Neuronal stem cell (in vitro differentiated cells): ENCODE data around the gene EPM2A.
"Not testable (repeated sequence)": the region's sequence is repeated elsewhere in the genome, so short reads cannot be mapped to it uniquely, and the experiment has no call there.

Experiments
- DNase-seq: peaks from one replicate; pipeline ENCODE4 v3.0.0-alpha.2; 2013; ENCODE audit warnings: low spot score
- H2AFZ ChIP-seq: one replicate; pipeline ENCODE4 v1.6.1; 2013; ENCODE audit warnings: mild to moderate bottlenecking, low read length, inconsistent platforms
- H2AK5ac ChIP-seq: 2 replicates; pipeline ENCODE4 v1.6.1; 2013; ENCODE audit warnings: low read depth, mild to moderate bottlenecking, inconsistent platforms, low read length, moderate library complexity, mixed read lengths
- H2BK120ac ChIP-seq: 2 replicates; pipeline ENCODE4 v1.6.1; 2013; ENCODE audit warnings: low read depth, mild to moderate bottlenecking, inconsistent platforms, low read length, moderate library complexity, mixed read lengths
- H2BK12ac ChIP-seq: one replicate; pipeline ENCODE4 v1.6.1; 2013; ENCODE audit warnings: low read length, inconsistent platforms
- H2BK15ac ChIP-seq: 2 replicates; pipeline ENCODE4 v1.6.1; 2013; ENCODE audit warnings: mild to moderate bottlenecking, low read length, inconsistent platforms, mixed read lengths
- H2BK5ac ChIP-seq: one replicate; pipeline ENCODE4 v1.6.1; 2013; ENCODE audit warnings: inconsistent platforms, mild to moderate bottlenecking, low read length, moderate library complexity
- H3K14ac ChIP-seq: one replicate; pipeline ENCODE4 v1.6.1; 2013; ENCODE audit warnings: low read length, inconsistent platforms
- H3K18ac ChIP-seq: 2 replicates; pipeline ENCODE4 v1.6.1; 2013; ENCODE audit warnings: low read length, inconsistent platforms
- H3K23ac ChIP-seq: 2 replicates; pipeline ENCODE4 v1.6.1; 2013; ENCODE audit warnings: low read depth, mild to moderate bottlenecking, mixed read lengths, low read length, inconsistent platforms; ENCODE audit not compliant: poor library complexity
- H3K27ac ChIP-seq: replicated peaks from 3 replicates; pipeline ENCODE4 v1.5.1; 2013; ENCODE audit warnings: low read length, inconsistent platforms
- H3K27me3 ChIP-seq, 3 experiments: 2 replicates each; pipeline ENCODE4 v1.6.1; 2013; ENCODE audit warnings: low read length in 3 of 3, mild to moderate bottlenecking in 2 of 3, inconsistent platforms in 1 of 3, low read depth in 1 of 3, mixed read lengths in 1 of 3, moderate library complexity in 1 of 3; ENCODE audit not compliant: control insufficient read depth in 3 of 3, insufficient read depth in 3 of 3
- H3K36me3 ChIP-seq, 2 donors: replicated peaks in 1 of 2; 2 replicates each; pipeline ENCODE4 v1.6.1; 2013; ENCODE audit warnings: low read length in 2 of 2; ENCODE audit not compliant: control insufficient read depth in 2 of 2, insufficient read depth in 2 of 2
- H3K4ac ChIP-seq: 2 replicates; pipeline ENCODE4 v1.6.1; 2013; ENCODE audit warnings: inconsistent platforms, mild to moderate bottlenecking, low read length, moderate library complexity
- H3K4me1 ChIP-seq, 2 donors: 1 replicate in 1 of 2; 2 replicates in 1 of 2; pipeline ENCODE4 v1.6.1; 2013; ENCODE audit warnings: low read length in 2 of 2, low read depth in 1 of 2; ENCODE audit not compliant: control insufficient read depth in 2 of 2, insufficient read depth in 1 of 2
- H3K4me2 ChIP-seq: one replicate; pipeline ENCODE4 v1.6.1; 2013; ENCODE audit warnings: mild to moderate bottlenecking, low read length, inconsistent platforms; ENCODE audit not compliant: insufficient read depth, poor library complexity, severe bottlenecking
- H3K4me3 ChIP-seq, 2 donors: 2 replicates each; pipeline ENCODE4 v1.5.1; 2013; ENCODE audit warnings: low read length in 2 of 2, mild to moderate bottlenecking in 2 of 2, inconsistent platforms in 1 of 2, moderate library complexity in 1 of 2
- H3K79me1 ChIP-seq: one replicate; pipeline ENCODE4 v1.6.1; 2013; ENCODE audit warnings: low read depth, mild to moderate bottlenecking, inconsistent platforms, low read length, moderate library complexity
- H3K9ac ChIP-seq: one replicate; pipeline ENCODE4 v1.6.1; 2013; ENCODE audit warnings: mild to moderate bottlenecking, low read depth, low read length, inconsistent platforms; ENCODE audit not compliant: poor library complexity
- H3K9me3 ChIP-seq, 2 donors: replicated peaks in 1 of 2; 2 replicates each; pipeline versions ENCODE3 to v1.6.1; 2013; ENCODE audit warnings: low read length in 2 of 2, mild to moderate bottlenecking in 2 of 2, inconsistent platforms in 1 of 2, low read depth in 1 of 2, mixed read lengths in 1 of 2, moderate library complexity in 1 of 2; ENCODE audit not compliant: control insufficient read depth in 2 of 2, insufficient read depth in 1 of 2
- H4K8ac ChIP-seq: one replicate; pipeline ENCODE4 v1.6.1; 2013; ENCODE audit warnings: low read depth, mild to moderate bottlenecking, inconsistent platforms, low read length, moderate library complexity
- H4K91ac ChIP-seq: one replicate; pipeline ENCODE4 v1.6.1; 2013; ENCODE audit warnings: low read length, low read depth, mild to moderate bottlenecking, inconsistent platforms; ENCODE audit not compliant: poor library complexity
- WGBS, 2 donors: extraction: QIAGEN DNeasy Blood & Tissue Kit; methylation state at CpG; one replicate each; pipeline ENCODE4 v1.1.7; 2013; ENCODE audit warnings: missing lambda C conversion rate in 2 of 2, mixed read lengths in 1 of 2; ENCODE audit not compliant: insufficient read length in 2 of 2, insufficient replicate concordance in 1 of 2; ENCODE audit errors: extremely low coverage in 2 of 2; 5-methylcytosine and 5-hydroxymethylcytosine counted together

The EPM2A gene

GRCh38 chr6:145704143-145704781 is 31.1 kb downstream of the EPM2A start:
- no peak overlapping the region for H3K4ac ChIP-seq
- H2BK120ac ChIP-seq = no peak overlapping the region
- no CpG with 5 or more reads among the region's 3 CpGs for WGBS, 2 donors

DNA sequence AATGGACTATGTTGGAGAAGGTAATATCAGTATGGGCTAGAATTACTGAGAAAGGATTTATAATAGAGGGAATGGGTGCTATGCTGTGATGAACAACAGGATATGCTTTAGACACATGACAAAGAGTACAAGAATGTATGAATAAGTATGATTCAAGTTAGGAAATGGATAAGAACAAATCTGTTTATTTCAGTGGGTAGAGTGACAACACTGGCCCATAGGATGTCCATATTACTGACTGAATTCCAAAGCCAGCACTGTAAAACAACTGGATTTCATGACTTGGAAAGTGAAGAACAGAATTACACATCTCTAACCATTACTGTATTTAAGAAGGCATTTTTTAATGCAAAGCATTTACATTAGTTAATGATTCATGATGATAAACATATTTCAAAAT is 35.9 kb downstream of the EPM2A start:
- Histone ChIP-seq H2BK5ac (no peak overlapping the region), H3K4me3 (no peak overlapping the region), H2BK12ac (no peak overlapping the region), H2BK15ac (no peak overlapping the region), H3K4ac (no peak overlapping the region), H3K4me2 (no peak overlapping the region), H3K14ac (no peak overlapping the region), H3K79me1 (no peaks in the 10 kb centered on the region), H4K91ac (no peak overlapping the region), H2AK5ac (no peak overlapping the region), H2AFZ (no peak overlapping the region), H4K8ac (no peak overlapping the region), H3K9me3 (no peaks in the 10 kb centered on the region), H3K36me3 (no peaks in the 10 kb centered on the region), H3K23ac (no peak overlapping the region), H3K4me1 (peaks cover 0 to 3% of the 10 kb centered on the region in 2 donors), H3K27ac (no peak overlapping the region), H3K18ac (no peak overlapping the region), H3K27me3 (no peaks in the 10 kb centered on the region), H3K9ac (no peak overlapping the region), H2BK120ac (no peak overlapping the region)
- no peak for DNase-seq

More at GRCh38 chr6:145704143-145704781, 31.1 kb downstream of the EPM2A start:
- Histone ChIP-seq H4K8ac (no peak overlapping the region), H2AK5ac (no peak overlapping the region), H3K79me1 (no peaks in the 10 kb centered on the region), H3K36me3 (no peaks in the 10 kb centered on the region), H3K4me2 (no peak overlapping the region), H3K4me1 (no peaks in the 10 kb centered on the region), H3K14ac (no peak overlapping the region), H3K4me3 (no peak overlapping the region), H2AFZ (no peak overlapping the region), H4K91ac (no peak overlapping the region), H2BK5ac (no peak overlapping the region), H3K27ac (no peak overlapping the region), H3K27me3 (no peaks in the 10 kb centered on the region), H2BK12ac (no peak overlapping the region), H2BK15ac (no peak overlapping the region), H3K18ac (no peak overlapping the region), H3K9me3 (peaks cover 0 to 7% of the 10 kb centered on the region in 2 donors), H3K9ac (no peak overlapping the region), H3K23ac (no peak overlapping the region)
- DNase-seq = no peak

GRCh38 chr6:145697401-145697800 is 37.9 kb downstream of the EPM2A start:
- not testable (repeated sequence) for H2BK12ac ChIP-seq, H2AK5ac ChIP-seq, H2BK120ac ChIP-seq, H3K14ac ChIP-seq, H3K79me1 ChIP-seq, H2BK15ac ChIP-seq, H3K4me3 ChIP-seq, H4K8ac ChIP-seq, H2AFZ ChIP-seq, H2BK5ac ChIP-seq, H3K36me3 ChIP-seq, H3K18ac ChIP-seq, H3K9me3 ChIP-seq, H3K27ac ChIP-seq, H3K27me3 ChIP-seq, H3K4ac ChIP-seq, DNase-seq, H4K91ac ChIP-seq, H3K23ac ChIP-seq, H3K9ac ChIP-seq, H3K4me2 ChIP-seq, H3K4me1 ChIP-seq
- WGBS, 2 donors = no CpG with 5 or more reads among the region's 12 CpGs

- WGBS, 2 donors = no CpG with 5 or more reads among the region's 4 CpGs
- H3K4me2 ChIP-seq = no peak overlapping the region
- no peak overlapping the region for H2BK15ac ChIP-seq
These were observed 41.1 kb downstream of the EPM2A start for GRCh38 chr6:145694083-145694737.

More at GRCh38 chr6:145694083-145694737, 41.1 kb downstream of the EPM2A start:
- no peak overlapping the region for H3K27ac ChIP-seq
- no peak overlapping the region for H3K4ac ChIP-seq
- no peaks in the 10 kb centered on the region for H3K79me1 ChIP-seq
- no peak for DNase-seq
- no peak overlapping the region for H2BK5ac ChIP-seq
- no peaks in the 10 kb centered on the region for H3K27me3 ChIP-seq
- no peak overlapping the region for H3K9ac ChIP-seq
- no peak overlapping the region for H2AK5ac ChIP-seq
- H3K4me3 ChIP-seq = no peak overlapping the region
- H3K14ac ChIP-seq = no peak overlapping the region
- H4K8ac ChIP-seq = no peak overlapping the region
- H3K23ac ChIP-seq = no peak overlapping the region
- H3K18ac ChIP-seq = no peak overlapping the region
- peaks cover 3 to 4% of the 10 kb centered on the region in 2 donors for H3K4me1 ChIP-seq
- no peak overlapping the region for H2AFZ ChIP-seq
- H2BK120ac ChIP-seq = no peak overlapping the region
- no peak overlapping the region for H4K91ac ChIP-seq
- no peak overlapping the region for H2BK12ac ChIP-seq
- H3K36me3 ChIP-seq = no peaks in the 10 kb centered on the region
- H3K9me3 ChIP-seq = peaks cover 3 to 7% of the 10 kb centered on the region in 2 donors
